ENCODE measurements around the gene CASP2. TPM values are rescaled to one million over a fixed set of nuclear protein-coding genes. Genes with fewer than 3 reads are reported as not detected.

Gene CASP2
- total RNA-seq, 4 donors from 2014 or later, result 18.4 to 25.2 (median 21.3) TPM

DNA sequence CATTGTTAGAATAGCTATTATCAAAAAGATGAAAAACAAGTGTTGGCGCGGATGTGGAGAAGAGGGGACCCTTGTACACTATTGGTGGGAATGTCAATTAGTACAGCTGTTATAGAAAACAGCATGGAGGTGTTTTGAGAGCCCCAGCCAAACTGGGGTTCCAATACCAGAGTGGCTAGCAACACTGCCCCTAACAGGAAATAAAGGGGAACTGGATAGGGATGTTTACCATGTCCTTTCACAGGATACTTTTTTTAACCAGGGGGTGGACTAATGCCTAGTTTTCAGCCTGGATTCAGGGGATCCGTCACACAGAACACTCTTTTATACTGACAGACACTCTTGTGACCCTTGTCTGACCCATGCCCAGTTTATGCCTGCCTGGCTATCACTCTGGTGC, 31.8 kb upstream of the CASP2 start:
- Histone ChIP-seq H3K4me3 (no peak overlapping the region), H3K4me1 (no peaks in the 10 kb centered on the region), H3K36me3 (no peaks in the 10 kb centered on the region), H3K9me3 (no peaks in the 10 kb centered on the region), H3K27ac (no peak overlapping the region), H3K27me3 (no peaks in the 10 kb centered on the region)
- WGBS, 2 donors, result 76 to 84% methylated on average over 3 of the region's 3 CpGs
- no peak for TF ChIP-seq POLR2A (IDR thresholded peaks at IDR 0.05)
- TF ChIP-seq, protein P1, sequence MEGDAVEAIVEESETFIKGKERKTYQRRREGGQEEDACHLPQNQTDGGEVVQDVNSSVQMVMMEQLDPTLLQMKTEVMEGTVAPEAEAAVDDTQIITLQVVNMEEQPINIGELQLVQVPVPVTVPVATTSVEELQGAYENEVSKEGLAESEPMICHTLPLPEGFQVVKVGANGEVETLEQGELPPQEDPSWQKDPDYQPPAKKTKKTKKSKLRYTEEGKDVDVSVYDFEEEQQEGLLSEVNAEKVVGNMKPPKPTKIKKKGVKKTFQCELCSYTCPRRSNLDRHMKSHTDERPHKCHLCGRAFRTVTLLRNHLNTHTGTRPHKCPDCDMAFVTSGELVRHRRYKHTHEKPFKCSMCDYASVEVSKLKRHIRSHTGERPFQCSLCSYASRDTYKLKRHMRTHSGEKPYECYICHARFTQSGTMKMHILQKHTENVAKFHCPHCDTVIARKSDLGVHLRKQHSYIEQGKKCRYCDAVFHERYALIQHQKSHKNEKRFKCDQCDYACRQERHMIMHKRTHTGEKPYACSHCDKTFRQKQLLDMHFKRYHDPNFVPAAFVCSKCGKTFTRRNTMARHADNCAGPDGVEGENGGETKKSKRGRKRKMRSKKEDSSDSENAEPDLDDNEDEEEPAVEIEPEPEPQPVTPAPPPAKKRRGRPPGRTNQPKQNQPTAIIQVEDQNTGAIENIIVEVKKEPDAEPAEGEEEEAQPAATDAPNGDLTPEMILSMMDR (IDR thresholded peaks at IDR 0.05), result no peak
- no peak for TF ChIP-seq EP300 (IDR thresholded peaks at IDR 0.05)
- DNase-seq (ENCODE audit: low spot score in 2 of 2), result no peak

DNA sequence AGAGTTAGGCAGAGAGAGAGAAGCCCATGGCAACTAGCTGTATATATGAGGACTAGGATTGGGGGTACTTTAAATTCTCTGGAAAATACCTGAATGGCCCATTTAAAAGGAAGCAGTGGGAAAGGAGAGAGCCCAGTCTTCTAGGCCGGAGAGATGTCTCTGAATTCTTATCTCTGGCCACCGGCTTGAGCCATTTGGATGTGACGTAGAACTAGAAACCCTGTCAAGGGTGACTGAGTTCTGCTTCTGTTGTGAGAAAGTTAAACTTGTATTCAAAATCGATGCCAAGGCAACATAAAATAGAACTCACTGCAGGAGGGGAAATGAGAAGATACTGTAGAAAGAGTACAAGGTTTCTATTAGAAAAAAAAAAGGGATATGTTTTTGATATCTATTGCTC, 31.2 kb upstream of the CASP2 start:
- TF ChIP-seq, protein P1 (IDR thresholded peaks at IDR 0.05), result no peak
- TF ChIP-seq EP300 (IDR thresholded peaks at IDR 0.05) (no peak), POLR2A (IDR thresholded peaks at IDR 0.05) (no peak)
- 87 to 92% methylated on average over 4 of the region's 4 CpGs for WGBS, 2 donors
- DNase-seq (ENCODE audit: low spot score in 2 of 2), result no peak
- Histone ChIP-seq H3K27me3 (no peaks in the 10 kb centered on the region), H3K27ac (no peak overlapping the region), H3K4me1 (no peaks in the 10 kb centered on the region), H3K4me3 (no peak overlapping the region), H3K36me3 (no peaks in the 10 kb centered on the region), H3K9me3 (no peaks in the 10 kb centered on the region)

DNA sequence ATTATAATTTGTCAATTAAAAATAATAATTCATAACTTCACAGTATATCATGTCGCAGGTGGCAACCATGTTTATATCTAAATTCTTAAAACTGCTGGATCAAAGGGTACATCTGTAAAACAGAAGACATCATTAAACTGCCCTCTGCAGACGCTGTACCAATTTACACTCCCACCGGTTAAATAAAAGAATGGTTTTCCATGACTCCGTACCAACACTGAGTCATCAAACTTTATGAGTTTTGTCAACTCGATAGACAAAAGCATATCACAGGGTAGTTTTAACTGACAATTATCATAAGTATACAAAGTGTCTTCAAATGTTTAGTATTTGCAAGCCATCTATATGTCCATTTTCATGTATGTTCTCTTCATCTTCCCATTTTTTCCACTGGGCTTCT, 30.6 kb upstream of the CASP2 start:
- Histone ChIP-seq H3K4me3 (no peak overlapping the region), H3K27ac (no peak overlapping the region), H3K9me3 (no peaks in the 10 kb centered on the region), H3K4me1 (peaks cover 0 to under 1% (median under 1%) of the 10 kb centered on the region in 4 donors), H3K36me3 (no peaks in the 10 kb centered on the region), H3K27me3 (no peaks in the 10 kb centered on the region)
- 65% methylated on average over 5 of the region's 5 CpGs for WGBS, 2 donors
- TF ChIP-seq EP300 (IDR thresholded peaks at IDR 0.05), result no peak
- no peak for TF ChIP-seq POLR2A (IDR thresholded peaks at IDR 0.05)
- TF ChIP-seq, protein P1 (IDR thresholded peaks at IDR 0.05), result no peak
- no peak for DNase-seq (ENCODE audit: low spot score in 2 of 2)

GRCh38 chr7:143258831-143259230, 29.3 kb upstream of the CASP2 start:
- 50 to 64% methylated on average over 2 of the region's 2 CpGs for WGBS, 2 donors
- Histone ChIP-seq H3K27me3 (no peaks in the 10 kb centered on the region), H3K27ac (peak overlapping the region in 1 of 4 donors; percentile 33), H3K4me1 (peaks cover 0 to 6% (median 3%) of the 10 kb centered on the region in 4 donors), H3K4me3 (no peak overlapping the region), H3K36me3 (no peaks in the 10 kb centered on the region), H3K9me3 (no peaks in the 10 kb centered on the region)
- DNase-seq (ENCODE audit: low spot score in 2 of 2), result no peak
- TF ChIP-seq, protein P1 (IDR thresholded peaks at IDR 0.05), result no peak
- TF ChIP-seq EP300 (IDR thresholded peaks at IDR 0.05), result no peak
- TF ChIP-seq POLR2A (IDR thresholded peaks at IDR 0.05), result no peak

DNA sequence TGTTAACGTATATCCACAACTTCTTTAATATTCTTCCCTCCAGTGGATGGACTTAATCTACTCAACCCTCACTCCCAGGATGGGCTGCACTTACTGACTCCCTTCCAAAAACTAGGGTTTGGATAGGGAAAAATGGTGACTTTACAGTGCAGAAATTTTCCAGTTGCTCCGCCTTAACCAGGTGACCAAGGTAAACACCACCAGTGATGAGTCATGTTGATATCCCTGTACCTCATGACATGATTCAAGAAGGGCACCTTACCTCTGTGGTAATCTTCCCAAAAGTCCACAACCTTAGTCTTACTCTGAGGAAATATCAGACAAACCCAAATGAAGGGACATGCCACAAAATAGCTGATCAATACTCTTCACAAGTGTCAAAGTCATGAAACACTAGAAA, 28.4 kb upstream of the CASP2 start:
- peaks cover 0 to 14% (median 9%) of the 10 kb centered on the region in 4 donors for H3K4me1 ChIP-seq

More for the DNA sequence above, 28.4 kb upstream of the CASP2 start:
- no peak for DNase-seq (ENCODE audit: low spot score in 2 of 2)
- TF ChIP-seq EP300 (IDR thresholded peaks at IDR 0.05) (no peak), POLR2A (IDR thresholded peaks at IDR 0.05) (no peak)
- TF ChIP-seq, protein P1 (IDR thresholded peaks at IDR 0.05), result no peak
- H3K36me3 ChIP-seq, result no peaks in the 10 kb centered on the region
- no peaks in the 10 kb centered on the region for H3K27me3 ChIP-seq
- H3K9me3 ChIP-seq, result no peaks in the 10 kb centered on the region
- WGBS, 2 donors, result 87 to 91% methylated on average over 2 of the region's 2 CpGs
- H3K4me3 ChIP-seq, result no peak overlapping the region
- no peak overlapping the region for H3K27ac ChIP-seq

Measured in tibial nerve (tissue), 4 donors.